K562 (cell line): ENCODE data around the gene TRIO. TPM values are rescaled to one million over a fixed set of nuclear protein-coding genes. Genes with fewer than 3 reads are reported as not detected.

Experiments
- ATAC-seq: fragments of 200-7000 bp; cut with Tn5 transposase; 3 replicates; pipeline ENCODE4 v1.9.1; 2020; ENCODE audit warnings: moderate library complexity
- BruUV-seq: library from RNA; stranded (reverse); fragments of 400-500 nt; replicated peaks from 2 replicates; lab custom pipeline; 2021; lab: Mats Ljungman, UMichigan
- CTCF ChIA-PET: fragments of 300-600 bp; formaldehyde crosslinking; extraction: SDS; loops from one replicate; lab custom pipeline; 2021; ENCODE audit warnings: low intra/inter-chr PET ratio; lab: Yijun Ruan, JAX
- POLR2A ChIA-PET: fragments of 300-600, 350-650 bp; sonication (Branson Sonifier 250); formaldehyde crosslinking; extraction: SDS; loops from one replicate; lab custom pipeline; 2021; ENCODE audit warnings: antibody characterized with exemption, inconsistent platforms; lab: Yijun Ruan, JAX
- DNase-seq, 4 experiments: peaks; one replicate each; pipeline versions ENCODE4 v3.0.0 to v3.0.0-alpha.2; 2011 to 2018; ENCODE audit warnings: low spot score in 3 of 4, mixed read lengths in 3 of 4; ENCODE audit errors: extremely low read depth in 1 of 4
- FAIRE-seq: peaks from 2 replicates; lab custom pipeline; 2011; peaks lifted over from hg19 to GRCh38; lab: Jason Lieb, UNC
- H2AFZ ChIP-seq: 2 replicates; pipeline ENCODE4 v1.6.0; 2011; ENCODE audit warnings: low read depth, low read length, control low read depth, inconsistent platforms
- H3K27ac ChIP-seq: fragments of 200-600 bp; 3 replicates; pipeline ENCODE4 v1.8.0; 2011; ENCODE audit warnings: low read depth, mild to moderate bottlenecking, control low read depth, inconsistent platforms, low read length, moderate library complexity, mixed read lengths; ENCODE audit errors: extremely low read depth
- H3K27me3 ChIP-seq, 2 experiments: fragments of 300-600 bp in 1 of 2; 2 replicates in 1 of 2; 3 replicates in 1 of 2; pipeline versions ENCODE4 v1.6.0 to v1.8.0; 2011; ENCODE audit warnings: inconsistent platforms in 2 of 2, low read length in 2 of 2, mild to moderate bottlenecking in 1 of 2, mixed read lengths in 1 of 2, moderate library complexity in 1 of 2; ENCODE audit not compliant: control insufficient read depth in 2 of 2, insufficient read depth in 2 of 2
- H3K36me3 ChIP-seq: fragments of 300-600 bp; 3 replicates; pipeline ENCODE4 v1.8.0; 2011; ENCODE audit warnings: mild to moderate bottlenecking, low read length, inconsistent platforms; ENCODE audit not compliant: control insufficient read depth, insufficient read depth
- H3K4me1 ChIP-seq, 2 experiments: fragments of 200-600 bp in 1 of 2; replicated peaks in 1 of 2; 2 replicates in 1 of 2; 3 replicates in 1 of 2; pipeline versions ENCODE4 v1.5.1 to v1.8.0; 2011; ENCODE audit warnings: inconsistent platforms in 2 of 2, low read length in 2 of 2, mild to moderate bottlenecking in 1 of 2, mixed read lengths in 1 of 2, moderate library complexity in 1 of 2; ENCODE audit not compliant: control insufficient read depth in 2 of 2, insufficient read depth in 2 of 2
- H3K4me2 ChIP-seq: 2 replicates; pipeline ENCODE4 v1.6.1; 2011; ENCODE audit warnings: low read length, control low read depth, inconsistent platforms, mixed read lengths; ENCODE audit not compliant: insufficient read depth
- H3K4me3 ChIP-seq: fragments of 200-600 bp; sonication (generic), shearing (Covaris generic); 2 replicates; pipeline ENCODE4 v1.5.1; 2016; ENCODE audit warnings: control low read depth, inconsistent platforms
- H3K79me2 ChIP-seq: fragments of 200-600 bp; 3 replicates; pipeline ENCODE4 v1.8.0; 2011; ENCODE audit warnings: low read length, inconsistent platforms; ENCODE audit not compliant: control insufficient read depth, insufficient read depth
- H3K9ac ChIP-seq, 2 experiments: 2 replicates each; pipeline versions ENCODE4 v1.6.0 to v1.6.1; 2011; ENCODE audit warnings: low read depth in 2 of 2, low read length in 2 of 2, control low read depth in 1 of 2, inconsistent platforms in 1 of 2, mild to moderate bottlenecking in 1 of 2, mixed read lengths in 1 of 2; ENCODE audit not compliant: insufficient read depth in 1 of 2
- H3K9me1 ChIP-seq: one replicate; pipeline ENCODE4 v1.6.0; 2011; ENCODE audit warnings: inconsistent platforms, mild to moderate bottlenecking, low read length, moderate library complexity; ENCODE audit not compliant: control insufficient read depth, insufficient read depth
- H3K9me3 ChIP-seq: replicated peaks from 2 replicates; pipeline ENCODE4 v1.5.1; 2011; ENCODE audit warnings: low read depth, low read length, inconsistent platforms; ENCODE audit not compliant: control insufficient read depth, insufficient read depth
- H4K20me1 ChIP-seq: replicated peaks from 2 replicates; pipeline ENCODE4 v1.6.1; 2011; ENCODE audit warnings: low read length, inconsistent platforms, mixed read lengths; ENCODE audit not compliant: control insufficient read depth, insufficient read depth
- E2F4 ChIP-seq: sonication (generic); formaldehyde crosslinking; IDR thresholded peaks from 2 replicates; pipeline ENCODE4 v1.8.0; 2022; ENCODE audit warnings: mild to moderate bottlenecking, low read depth, missing genetic modification reagents
- NBN ChIP-seq: fragments of 450-650 bp; IDR thresholded peaks from 2 replicates; pipeline ENCODE4 v1.6.1; 2016; ENCODE audit warnings: low read depth, mild to moderate bottlenecking
- NKRF ChIP-seq: fragments of 450-650 bp; IDR thresholded peaks from 2 replicates; pipeline ENCODE4 v1.6.1; 2016; ENCODE audit warnings: borderline replicate concordance
- WGBS: fragments of 100-300 bp; shearing (Covaris generic); methylation state at CpG from one replicate; pipeline ENCODE4 v1.1.6; 2016; ENCODE audit warnings: low coverage, mixed read lengths; ENCODE audit not compliant: insufficient coverage; ENCODE audit errors: missing lambda C conversion rate; 5-methylcytosine and 5-hydroxymethylcytosine counted together
- in situ Hi-C: fragments of 300-500 bp; cut with MboI; formaldehyde crosslinking; loops from 4 replicates; pipeline ENCODE4 v1.15.0; 2018; ENCODE audit warnings: inconsistent platforms, mixed read lengths
- intact Hi-C: fragments of 100-400 bp; cut with micrococcal nuclease; formaldehyde crosslinking; loops from 2 replicates; pipeline ENCODE4 v1.14.2; 2022
- polyA plus RNA-seq, 8 experiments: library from polyadenylated mRNA; depleted of rRNA in 4 of 8; stranded (reverse) in 5 of 8; unstranded in 3 of 8; fragments of >200 nt; fragmentation: Nextera tagmentation in 2 of 8; fragmentation: Illumina TruSeq in 1 of 8; extraction: Ambion mirVana in 2 of 8; extraction: Trizol in 1 of 8; gene quantifications; 2 replicates each; pipeline versions ENCODE4 v1.2.1 to v1.2.3, GENCODE V29; 2011 to 2014; ENCODE audit warnings: inconsistent platforms in 1 of 8, missing spikeins in 1 of 8
- total RNA-seq, 7 experiments: library from RNA; depleted of rRNA in 6 of 7; stranded (reverse); fragments of >200 nt in 6 of 7; fragmentation: Illumina TruSeq in 2 of 7; extraction: Trizol in 2 of 7; gene quantifications; 2 replicates each; pipeline versions ENCODE4 v1.2.1 to v1.2.3, GENCODE V29; 2011 to 2021; ENCODE audit warnings: low replicate concordance in 1 of 7

TRIO gene
- total and polyA plus RNA-seq, 9 of the 15 experiments (the other 6 are each of a cell fraction or from before 2014, with no cell fraction given): 0.24 to 5.0 (median 1.1) TPM

DNA sequence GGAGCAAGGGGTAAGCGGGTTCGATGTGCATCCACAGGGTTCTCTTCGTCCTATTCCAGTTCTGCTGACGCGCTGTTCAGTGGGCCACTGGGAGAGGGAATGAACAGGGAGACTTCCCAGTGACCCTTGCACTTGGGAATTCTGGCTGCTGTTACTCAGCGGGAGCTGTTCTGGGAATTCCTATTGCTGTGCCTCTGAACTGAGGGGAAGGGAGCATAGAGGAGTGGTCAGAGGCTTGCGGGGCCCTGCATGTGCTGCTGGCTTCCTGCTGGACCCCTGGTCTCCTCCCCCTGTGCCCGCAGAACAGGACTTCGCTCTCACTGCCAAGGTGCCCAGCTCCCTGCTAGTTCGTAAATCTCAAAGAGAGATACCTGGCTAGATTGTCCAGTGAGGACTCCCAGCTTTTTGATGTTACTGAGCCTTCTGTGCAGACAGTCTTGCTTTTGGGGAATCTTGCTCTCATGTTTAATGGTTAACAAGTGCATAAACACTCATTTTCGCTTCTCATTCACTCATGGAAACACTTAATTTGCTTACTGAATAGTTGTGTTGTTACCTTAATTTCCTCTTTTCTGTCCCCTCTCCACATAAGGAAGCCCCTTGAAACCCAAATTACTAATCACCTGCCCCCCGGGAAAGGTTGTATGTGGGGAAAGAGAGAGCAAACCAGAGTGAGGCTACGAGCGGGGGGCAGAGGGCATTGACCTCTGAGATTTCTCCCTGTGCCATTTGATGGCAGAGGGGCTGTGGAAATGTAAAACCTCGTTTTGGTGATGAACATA is 5.9 kb downstream of the TRIO start:
- DNase-seq: no peak
- no peak for ATAC-seq
- Histone ChIP-seq H3K4me3 (no peak overlapping the region), H3K4me1 (peaks cover 0 to 10% of the 10 kb centered on the region in 2 experiments; a peak in 2 of 5 replicates), H3K4me2 (no peak overlapping the region), H3K36me3 (no peaks in the 10 kb centered on the region), H2AFZ (no peak overlapping the region), H3K9ac (no peak overlapping the region), H3K79me2 (no peaks in the 10 kb centered on the region), H3K9me3 (no peaks in the 10 kb centered on the region), H3K9me1 (no peaks in the 10 kb centered on the region), H4K20me1 (peaks cover 10% of the 10 kb centered on the region), H3K27ac (no peak overlapping the region), H3K27me3 (peaks cover 14 to 49% of the 10 kb centered on the region in 2 experiments; a peak in 3 of 5 replicates)
- in situ Hi-C loops: no loop called here
- no peak for FAIRE-seq
- 7% methylated on average over 15 of the region's 15 CpGs for WGBS
- ChIA-PET POLR2A (interaction anchor here (0.7 kb wide), 1 partner anchor 23 kb away, joined by 3 read pairs; no protein-coding TSS in a partner anchor), CTCF (no interaction called here)
- TF ChIP-seq E2F4 (CRISPR knock-in tag): no peak
- TF ChIP-seq NKRF: no peak
- no peak for TF ChIP-seq NBN
- intact Hi-C loops: no loop called here
- no TSS peak for BruUV-seq
